A549 (cell line): Measurements from ENCODE around the gene MYH6. TPM values are rescaled to one million over a fixed set of nuclear protein-coding genes. Genes with fewer than 3 reads are reported as not detected.

Experiments used
- ATAC-seq, 2 experiments: fragments of 200-7000 bp in 1 of 2; fragments of >200 bp in 1 of 2; cut with Nextera tagmentation in 1 of 2; cut with Tn5 transposase in 1 of 2; 3 replicates each; pipeline versions ENCODE4 v1.8.0 to v1.9.1; 2018 to 2020; ENCODE audit warnings: mild to moderate bottlenecking in 1 of 2, moderate library complexity in 1 of 2
- CTCF ChIA-PET: fragments of 300-600 bp; sonication (Branson Sonifier 250); formaldehyde crosslinking; extraction: SDS; loops from one replicate; lab custom pipeline; 2021; ENCODE audit warnings: antibody characterized with exemption, inconsistent platforms; lab: Yijun Ruan, JAX
- POLR2A ChIA-PET: fragments of 350-600 bp; formaldehyde crosslinking; extraction: SDS; loops from one replicate; lab custom pipeline; 2021; ENCODE audit warnings: antibody characterized with exemption, inconsistent platforms; lab: Yijun Ruan, JAX
- DNase-seq, 2 experiments: peaks; one replicate each; pipeline versions ENCODE4 v3.0.0 to v3.0.0-alpha.2; 2011 to 2016; ENCODE audit warnings: low read depth in 1 of 2, low spot score in 1 of 2
- FAIRE-seq: peaks from 2 replicates; lab custom pipeline; 2011; peaks lifted over from hg19 to GRCh38; lab: Jason Lieb, UNC
- H3K27ac ChIP-seq, 2 experiments: fragments of >200 bp; sonication (Bioruptor Twin); formaldehyde crosslinking; 3 replicates each; pipeline ENCODE4 v1.5.1; 2016 to 2017
- H3K4me1 ChIP-seq: fragments of >200 bp; sonication (Bioruptor Twin); formaldehyde crosslinking; 3 replicates; pipeline ENCODE4 v1.6.1; 2016
- H3K4me2 ChIP-seq: fragments of >200 bp; sonication (Bioruptor Twin); formaldehyde crosslinking; 3 replicates; pipeline ENCODE4 v1.6.1; 2016
- H3K4me3 ChIP-seq: fragments of >200 bp; sonication (Bioruptor Twin); formaldehyde crosslinking; 3 replicates; pipeline ENCODE4 v1.5.1; 2016
- H3K9me3 ChIP-seq: fragments of >200 bp; sonication (Bioruptor Twin); formaldehyde crosslinking; 3 replicates; pipeline ENCODE4 v1.6.1; 2016
- CBX2 ChIP-seq: fragments of 200-600 bp; sonication (generic); IDR thresholded peaks from 2 replicates; pipeline ENCODE4 v1.6.1; 2016; ENCODE audit warnings: low read depth, mild to moderate bottlenecking, borderline replicate concordance
- E2F6 ChIP-seq: IDR thresholded peaks from 2 replicates; pipeline ENCODE4 v1.6.1; 2012; ENCODE audit warnings: low read depth, borderline replicate concordance
- EHMT2 ChIP-seq: fragments of 200-600 bp; sonication (generic); IDR thresholded peaks from 2 replicates; pipeline ENCODE4 v1.6.1; 2016; ENCODE audit warnings: antibody characterized with exemption, low read depth, mild to moderate bottlenecking, moderate library complexity
- EP300 ChIP-seq, 2 experiments: fragments of >200 bp; sonication (Bioruptor Twin); formaldehyde crosslinking; IDR thresholded peaks; 2 replicates in 1 of 2; 3 replicates in 1 of 2; pipeline ENCODE4 v1.6.1; 2016 to 2017
- FOSB ChIP-seq: fragments of 250-450 bp; sonication (Bioruptor Pico); IDR thresholded peaks from 2 replicates; pipeline ENCODE4 v1.5.0; 2020; ENCODE audit warnings: mild to moderate bottlenecking, moderate library complexity
- HES2 ChIP-seq: fragments of >200 bp; sonication (Bioruptor Twin); formaldehyde crosslinking; IDR thresholded peaks from 2 replicates; pipeline ENCODE4 v1.6.1; 2016
- HMGXB4 ChIP-seq: fragments of 250-450 bp; sonication (Bioruptor Pico); IDR thresholded peaks from 2 replicates; pipeline ENCODE4 v1.5.0; 2021; ENCODE audit warnings: mild to moderate bottlenecking, moderate library complexity, borderline replicate concordance
- JUNB ChIP-seq: fragments of >200 bp; sonication (Bioruptor Twin); formaldehyde crosslinking; IDR thresholded peaks from 2 replicates; pipeline ENCODE4 v1.6.1; 2016
- NFE2L2 ChIP-seq: fragments of 150-350 bp; conservative IDR thresholded peaks from 2 replicates; pipeline ENCODE4 v1.6.1; 2014; ENCODE audit warnings: low read length
- NR3C1 ChIP-seq: fragments of >200 bp; sonication (Bioruptor Twin); formaldehyde crosslinking; IDR thresholded peaks from 3 replicates; pipeline ENCODE4 v1.6.1; 2017
- POLR2A ChIP-seq: IDR thresholded peaks from 2 replicates; pipeline ENCODE4 v1.6.1; 2012; ENCODE audit warnings: mild to moderate bottlenecking, low read length
- POLR2AphosphoS2 ChIP-seq: conservative IDR thresholded peaks from 2 replicates; pipeline ENCODE4 v1.6.1; 2012; ENCODE audit warnings: low read length, improper control_type of control experiment, inconsistent platforms
- RAD21 ChIP-seq, 2 experiments: fragments of >200 bp in 1 of 2; sonication (Bioruptor Twin) in 1 of 2; formaldehyde crosslinking in 1 of 2; IDR thresholded peaks in 1 of 2; conservative IDR thresholded peaks in 1 of 2; 2 replicates in 1 of 2; 3 replicates in 1 of 2; pipeline ENCODE4 v1.6.1; 2012 to 2018; ENCODE audit warnings: inconsistent platforms in 1 of 2
- RARB ChIP-seq: fragments of 250-450 bp; sonication (Bioruptor Pico); IDR thresholded peaks from 2 replicates; pipeline ENCODE4 v1.8.0; 2021; ENCODE audit warnings: mild to moderate bottlenecking, moderate library complexity
- RFX5 ChIP-seq: fragments of 450-650 bp; IDR thresholded peaks from 2 replicates; pipeline ENCODE4 v1.7.1; 2014; ENCODE audit warnings: antibody characterized with exemption, mild to moderate bottlenecking, moderate library complexity
- SMC3 ChIP-seq: fragments of >200 bp; sonication (Bioruptor Twin); formaldehyde crosslinking; IDR thresholded peaks from 3 replicates; pipeline ENCODE4 v1.6.1; 2018; ENCODE audit warnings: inconsistent platforms
- ZFP36 ChIP-seq: fragments of 450-650 bp; IDR thresholded peaks from 2 replicates; pipeline ENCODE4 v1.6.1; 2014; ENCODE audit warnings: borderline replicate concordance; ENCODE audit not compliant: partially characterized antibody
- ZNF302 ChIP-seq: fragments of 250-450 bp; sonication (Bioruptor Pico); IDR thresholded peaks from 2 replicates; pipeline ENCODE4 v1.9.0; 2021; ENCODE audit warnings: inconsistent platforms, mild to moderate bottlenecking, moderate library complexity
- WGBS: methylation state at CpG from one replicate; pipeline ENCODE4 v1.1.6; 2017; ENCODE audit errors: missing lambda C conversion rate; 5-methylcytosine and 5-hydroxymethylcytosine counted together
- polyA plus RNA-seq, 4 experiments: library from polyadenylated mRNA; depleted of rRNA in 3 of 4; stranded (reverse); fragments of >200 nt; fragmentation: RNase III in 1 of 4; extraction: RNeasy Plus Mini Kit Qiagen cat#74134 plus additional on column Dnase treatment in 1 of 4; gene quantifications; 2 replicates in 3 of 4; 3 replicates in 1 of 4; pipeline ENCODE4 v1.2.3, GENCODE V29; 2011 to 2017
- TF ChIP-seq, protein P1 (sequence below): fragments of 200-600 bp; sonication (generic); IDR thresholded peaks from 2 replicates; pipeline ENCODE4 v1.6.1; 2016; ENCODE audit warnings: antibody characterized with exemption, mild to moderate bottlenecking, moderate library complexity
- TF ChIP-seq, protein P2 (sequence below): fragments of >200 bp; sonication (Bioruptor Twin); formaldehyde crosslinking; IDR thresholded peaks from 3 replicates; pipeline ENCODE4 v1.5.1; 2016

MYH6 gene
- polyA plus RNA-seq, 2 of the 4 experiments (the other 2 are of a cell fraction) = not detected

DNA sequence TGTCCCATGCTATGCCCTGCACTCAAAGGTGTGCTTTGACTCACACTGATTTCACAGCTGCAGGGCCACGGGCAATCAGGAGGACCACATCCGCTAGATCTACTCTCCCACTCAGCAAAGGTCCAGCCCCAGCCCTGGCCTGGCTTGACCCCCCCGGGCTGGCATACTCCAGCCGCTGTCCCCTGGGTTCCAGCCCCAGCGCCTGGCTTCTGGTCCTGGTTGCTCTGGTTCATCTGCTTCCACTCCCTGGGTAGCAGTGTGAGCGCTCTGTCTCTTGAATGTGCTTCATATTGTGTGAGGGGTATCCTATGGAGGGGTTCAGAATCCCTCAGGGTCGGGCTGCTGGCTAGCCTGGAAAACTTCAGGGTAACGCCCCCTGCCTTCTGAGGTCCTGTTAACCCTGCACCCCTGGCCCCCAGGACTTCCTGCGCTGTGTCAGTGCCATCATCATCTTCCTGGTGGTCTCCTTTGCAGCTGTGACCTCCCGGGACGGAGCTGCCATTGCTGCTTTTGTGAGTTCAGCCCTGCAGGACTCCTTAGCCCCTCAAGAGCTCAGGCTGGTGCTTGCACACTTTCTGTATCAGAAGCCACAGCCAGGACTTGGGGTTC, 29.4 kb downstream of the MYH6 start:
- no peak for ATAC-seq
- WGBS = 46% methylated on average over 11 of the region's 11 CpGs
- TF ChIP-seq ZNF302 (CRISPR knock-in tag) (no peak), NR3C1 (no peak), SMC3 (no peak), ZFP36 (no peak), EP300 (IDR thresholded peaks at IDR 0.05) (no peak), POLR2AphosphoS2 (no peak), EHMT2 (no peak), POLR2A (no peak), NFE2L2 (no peak), RARB (no peak), HMGXB4 (CRISPR knock-in tag) (no peak), RFX5 (no peak), CBX2 (no peak), JUNB (no peak), E2F6 (no peak), FOSB (CRISPR knock-in tag) (no peak), RAD21 (conservative IDR thresholded peaks at IDR 0.05 in 1 of 2, IDR thresholded peaks at IDR 0.05 in 1 of 2) (no peak), HES2 (no peak)
- TF ChIP-seq, protein P1, sequence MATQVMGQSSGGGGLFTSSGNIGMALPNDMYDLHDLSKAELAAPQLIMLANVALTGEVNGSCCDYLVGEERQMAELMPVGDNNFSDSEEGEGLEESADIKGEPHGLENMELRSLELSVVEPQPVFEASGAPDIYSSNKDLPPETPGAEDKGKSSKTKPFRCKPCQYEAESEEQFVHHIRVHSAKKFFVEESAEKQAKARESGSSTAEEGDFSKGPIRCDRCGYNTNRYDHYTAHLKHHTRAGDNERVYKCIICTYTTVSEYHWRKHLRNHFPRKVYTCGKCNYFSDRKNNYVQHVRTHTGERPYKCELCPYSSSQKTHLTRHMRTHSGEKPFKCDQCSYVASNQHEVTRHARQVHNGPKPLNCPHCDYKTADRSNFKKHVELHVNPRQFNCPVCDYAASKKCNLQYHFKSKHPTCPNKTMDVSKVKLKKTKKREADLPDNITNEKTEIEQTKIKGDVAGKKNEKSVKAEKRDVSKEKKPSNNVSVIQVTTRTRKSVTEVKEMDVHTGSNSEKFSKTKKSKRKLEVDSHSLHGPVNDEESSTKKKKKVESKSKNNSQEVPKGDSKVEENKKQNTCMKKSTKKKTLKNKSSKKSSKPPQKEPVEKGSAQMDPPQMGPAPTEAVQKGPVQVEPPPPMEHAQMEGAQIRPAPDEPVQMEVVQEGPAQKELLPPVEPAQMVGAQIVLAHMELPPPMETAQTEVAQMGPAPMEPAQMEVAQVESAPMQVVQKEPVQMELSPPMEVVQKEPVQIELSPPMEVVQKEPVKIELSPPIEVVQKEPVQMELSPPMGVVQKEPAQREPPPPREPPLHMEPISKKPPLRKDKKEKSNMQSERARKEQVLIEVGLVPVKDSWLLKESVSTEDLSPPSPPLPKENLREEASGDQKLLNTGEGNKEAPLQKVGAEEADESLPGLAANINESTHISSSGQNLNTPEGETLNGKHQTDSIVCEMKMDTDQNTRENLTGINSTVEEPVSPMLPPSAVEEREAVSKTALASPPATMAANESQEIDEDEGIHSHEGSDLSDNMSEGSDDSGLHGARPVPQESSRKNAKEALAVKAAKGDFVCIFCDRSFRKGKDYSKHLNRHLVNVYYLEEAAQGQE = no peak
- TF ChIP-seq, protein P2, sequence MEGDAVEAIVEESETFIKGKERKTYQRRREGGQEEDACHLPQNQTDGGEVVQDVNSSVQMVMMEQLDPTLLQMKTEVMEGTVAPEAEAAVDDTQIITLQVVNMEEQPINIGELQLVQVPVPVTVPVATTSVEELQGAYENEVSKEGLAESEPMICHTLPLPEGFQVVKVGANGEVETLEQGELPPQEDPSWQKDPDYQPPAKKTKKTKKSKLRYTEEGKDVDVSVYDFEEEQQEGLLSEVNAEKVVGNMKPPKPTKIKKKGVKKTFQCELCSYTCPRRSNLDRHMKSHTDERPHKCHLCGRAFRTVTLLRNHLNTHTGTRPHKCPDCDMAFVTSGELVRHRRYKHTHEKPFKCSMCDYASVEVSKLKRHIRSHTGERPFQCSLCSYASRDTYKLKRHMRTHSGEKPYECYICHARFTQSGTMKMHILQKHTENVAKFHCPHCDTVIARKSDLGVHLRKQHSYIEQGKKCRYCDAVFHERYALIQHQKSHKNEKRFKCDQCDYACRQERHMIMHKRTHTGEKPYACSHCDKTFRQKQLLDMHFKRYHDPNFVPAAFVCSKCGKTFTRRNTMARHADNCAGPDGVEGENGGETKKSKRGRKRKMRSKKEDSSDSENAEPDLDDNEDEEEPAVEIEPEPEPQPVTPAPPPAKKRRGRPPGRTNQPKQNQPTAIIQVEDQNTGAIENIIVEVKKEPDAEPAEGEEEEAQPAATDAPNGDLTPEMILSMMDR = no peak
- TF ChIP-seq, all 56 proteins: peak for 0
- no peak overlapping the region for H3K27ac ChIP-seq
- H3K4me3 ChIP-seq = no peak overlapping the region
- CTCF ChIA-PET = interaction anchor here (1.4 to 11.1 kb wide), 16 partner anchors 11 to 259 kb away, joined by 3 to 186 read pairs (median 20); partner anchors contain the start of genes MYH7, PABPN1 and SLC22A17
- H3K4me2 ChIP-seq = no peak overlapping the region
- POLR2A ChIA-PET = no interaction called here
- no peaks in the 10 kb centered on the region for H3K9me3 ChIP-seq
- FAIRE-seq (no peak), DNase-seq (no peak)
- H3K4me1 ChIP-seq = no peaks in the 10 kb centered on the region
